Globus pallidus (tissue), 1 donor: ENCODE results near the gene BCL6.
"Not testable (repeated sequence)": the region's sequence is repeated elsewhere in the genome, so short reads cannot be mapped to it uniquely, and the experiment has no call there.

Experiments
- DNase-seq: peaks from one replicate; pipeline ENCODE4 v3.0.0-alpha.2; 2015; ENCODE audit warnings: low spot score

The BCL6 gene

DNA sequence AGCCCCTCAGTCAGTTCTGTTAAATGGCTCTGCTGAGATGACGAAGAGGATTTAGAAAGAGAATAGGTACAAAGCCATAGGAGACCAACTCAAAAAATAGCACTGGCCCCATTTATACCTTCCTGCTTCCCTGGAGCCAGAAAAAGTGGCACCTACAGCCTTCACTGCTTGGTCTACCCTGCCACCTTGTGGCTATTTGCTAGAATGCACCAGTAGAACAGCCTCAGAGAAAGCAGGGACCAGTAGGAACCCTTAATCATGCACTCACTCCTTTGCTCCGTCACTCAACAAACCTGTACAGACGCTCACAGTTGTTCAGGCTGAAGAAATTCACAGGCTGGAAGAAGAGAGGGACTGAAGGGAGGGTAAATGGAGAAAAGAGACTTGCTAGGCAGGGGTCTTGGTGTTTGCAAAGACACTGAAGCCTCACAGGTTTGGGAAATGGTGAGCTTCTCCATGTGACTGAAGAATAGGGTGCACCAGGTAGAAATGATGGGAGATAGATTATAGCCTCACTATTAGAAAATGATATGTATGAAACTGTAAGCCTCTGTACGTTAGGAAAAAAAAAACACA lies 30.8 kb downstream of the BCL6 start:
- DNase-seq = peak; percentile 60

DNA sequence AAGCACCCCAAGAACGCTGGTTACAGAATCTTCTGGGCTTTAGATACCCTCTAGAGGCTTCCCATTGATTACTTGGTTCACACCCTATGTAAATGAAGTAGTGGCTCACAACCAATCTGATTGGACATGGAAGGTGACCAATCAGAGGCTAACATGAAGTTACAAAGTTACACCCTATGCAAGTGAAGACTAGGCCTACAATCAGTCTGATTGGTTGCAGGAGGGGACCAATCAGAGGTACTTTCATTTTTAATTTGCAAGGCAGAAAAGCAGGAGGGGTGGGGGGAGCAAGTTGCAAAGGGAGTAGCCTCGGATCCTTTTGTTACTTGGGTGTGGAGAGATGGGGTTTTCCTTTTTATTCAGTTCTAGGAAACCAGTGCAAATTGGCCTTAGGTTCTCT lies 31.8 kb downstream of the BCL6 start:
- DNase-seq = no peak

DNA sequence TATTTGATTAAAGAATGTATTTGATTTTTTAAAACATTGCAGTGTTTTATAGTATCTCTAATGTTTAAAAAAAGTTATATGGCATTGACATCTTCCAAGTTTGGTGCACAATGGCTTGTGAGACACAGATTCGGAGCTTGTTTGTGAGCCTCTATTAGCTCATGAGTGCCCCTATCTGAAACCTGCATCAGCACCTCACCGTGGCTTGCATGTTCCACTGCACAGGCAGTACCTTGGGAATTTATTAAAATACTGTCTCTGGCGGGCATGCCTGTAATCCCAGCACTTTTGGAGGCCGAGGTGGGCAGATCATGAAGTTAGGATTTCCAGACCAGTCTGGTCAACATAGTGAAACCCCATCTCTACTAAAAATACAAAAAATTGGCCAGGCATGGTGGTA lies 36.1 kb downstream of the BCL6 start:
- DNase-seq = no peak

DNA sequence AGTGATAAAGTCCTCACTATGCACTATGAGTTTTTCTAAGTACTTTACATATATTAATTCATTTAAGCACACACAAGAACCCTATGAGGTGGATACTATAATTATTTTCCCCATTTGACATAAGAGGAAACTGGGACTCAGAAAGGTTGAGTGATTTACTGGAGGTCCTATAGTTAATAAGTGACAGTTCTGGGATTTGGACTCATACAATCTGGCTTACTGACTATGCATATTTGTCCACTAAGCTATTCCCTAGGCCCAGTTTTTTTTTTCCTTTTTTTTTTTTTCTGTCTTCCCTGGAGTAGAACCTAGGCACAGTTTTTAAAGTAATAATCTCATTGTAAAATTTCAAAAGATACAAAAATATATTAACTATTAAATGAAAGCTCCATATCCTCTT lies 36.6 kb downstream of the BCL6 start:
- no peak for DNase-seq

DNA sequence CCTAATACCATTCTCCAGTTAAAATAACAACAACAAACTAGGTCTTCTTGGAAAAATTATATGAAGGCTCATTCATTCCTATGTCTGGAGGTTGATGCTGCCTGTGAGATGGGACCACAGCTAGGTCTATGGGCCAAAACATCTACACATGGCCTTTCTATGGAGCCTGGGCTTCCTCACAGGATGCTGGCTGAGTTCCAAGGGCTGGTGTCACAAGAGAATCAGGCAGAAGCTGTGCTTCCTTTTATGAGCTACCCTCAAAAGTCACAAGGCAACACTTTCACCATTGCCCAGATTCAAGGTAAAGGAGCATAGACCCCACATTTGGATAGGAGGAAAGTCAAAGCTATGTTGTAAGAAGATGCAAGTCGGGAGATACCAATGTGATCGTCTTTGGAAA lies 38.3 kb downstream of the BCL6 start:
- DNase-seq = no peak

DNA sequence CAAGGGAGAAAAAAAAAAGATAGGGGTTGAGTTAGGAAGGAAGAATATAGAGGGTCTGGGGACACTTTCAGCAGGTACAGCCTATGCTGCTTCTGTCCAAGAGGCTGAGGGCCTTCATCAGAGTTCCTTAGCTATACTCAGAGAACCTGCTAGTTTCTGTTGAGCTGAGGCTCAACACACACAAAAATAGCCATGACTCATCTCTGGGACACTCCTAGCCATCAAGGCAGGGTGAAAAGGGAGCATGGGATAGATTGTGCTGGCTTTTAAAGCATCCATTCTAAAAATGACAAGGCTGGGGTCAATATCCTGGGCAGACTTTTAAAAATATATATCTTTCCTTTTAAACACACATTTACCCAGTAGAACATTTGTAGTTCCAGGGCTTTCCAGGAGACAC lies 40.1 kb downstream of the BCL6 start:
- DNase-seq = no peak

DNA sequence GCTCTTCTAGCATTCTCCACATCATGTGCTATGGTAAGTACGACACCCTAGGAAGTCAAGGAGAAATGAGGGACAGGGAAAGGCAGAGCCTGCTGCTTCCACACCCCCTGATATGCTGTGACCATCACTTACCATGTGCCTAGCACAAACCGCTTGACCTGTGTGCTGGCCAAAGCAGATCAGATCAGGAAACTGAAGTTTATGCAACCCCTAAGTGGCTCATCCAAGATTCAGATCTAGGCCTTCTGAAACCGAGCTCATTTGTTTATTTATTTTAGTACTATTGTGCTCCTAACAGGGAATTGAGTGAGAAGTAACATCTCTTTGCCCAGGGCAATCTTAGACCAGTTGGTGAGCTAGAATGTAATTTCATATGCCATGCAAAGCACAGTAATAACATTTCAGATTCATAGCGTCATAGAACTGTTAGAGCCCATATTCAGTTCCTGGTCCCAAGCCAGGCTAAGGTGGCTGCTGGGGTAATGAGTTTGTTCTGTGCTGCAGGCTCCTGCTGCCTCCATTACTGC lies 42.7 kb downstream of the BCL6 start, which contains the start of gene RTP2:
TSS of gene RTP2 (minus strand) at position 51 of the 527 bp plus-strand sequence. CDS start 429 bp downstream, outside the sequence.
- no peak for DNase-seq

DNA sequence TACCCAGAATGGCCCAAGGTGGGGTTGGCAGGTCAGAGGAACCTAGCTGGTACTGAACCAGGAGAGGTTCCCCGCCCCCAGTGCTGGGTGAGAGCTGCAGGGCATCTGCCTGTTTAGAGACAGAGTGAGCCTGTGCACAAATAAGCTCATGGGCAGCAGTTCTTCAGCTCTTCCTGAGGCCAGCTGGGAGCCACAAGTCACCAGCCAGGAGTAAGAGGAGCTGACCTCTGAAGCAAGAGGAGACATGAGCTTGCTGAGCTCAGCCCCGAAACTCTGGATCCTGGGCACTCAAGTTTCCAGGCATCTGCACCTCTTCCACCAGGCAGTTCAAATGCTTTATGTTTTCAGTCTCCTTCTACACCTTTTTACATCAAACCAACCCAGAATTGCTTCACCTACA lies 45.0 kb downstream of the BCL6 start:
- DNase-seq = no peak

DNA sequence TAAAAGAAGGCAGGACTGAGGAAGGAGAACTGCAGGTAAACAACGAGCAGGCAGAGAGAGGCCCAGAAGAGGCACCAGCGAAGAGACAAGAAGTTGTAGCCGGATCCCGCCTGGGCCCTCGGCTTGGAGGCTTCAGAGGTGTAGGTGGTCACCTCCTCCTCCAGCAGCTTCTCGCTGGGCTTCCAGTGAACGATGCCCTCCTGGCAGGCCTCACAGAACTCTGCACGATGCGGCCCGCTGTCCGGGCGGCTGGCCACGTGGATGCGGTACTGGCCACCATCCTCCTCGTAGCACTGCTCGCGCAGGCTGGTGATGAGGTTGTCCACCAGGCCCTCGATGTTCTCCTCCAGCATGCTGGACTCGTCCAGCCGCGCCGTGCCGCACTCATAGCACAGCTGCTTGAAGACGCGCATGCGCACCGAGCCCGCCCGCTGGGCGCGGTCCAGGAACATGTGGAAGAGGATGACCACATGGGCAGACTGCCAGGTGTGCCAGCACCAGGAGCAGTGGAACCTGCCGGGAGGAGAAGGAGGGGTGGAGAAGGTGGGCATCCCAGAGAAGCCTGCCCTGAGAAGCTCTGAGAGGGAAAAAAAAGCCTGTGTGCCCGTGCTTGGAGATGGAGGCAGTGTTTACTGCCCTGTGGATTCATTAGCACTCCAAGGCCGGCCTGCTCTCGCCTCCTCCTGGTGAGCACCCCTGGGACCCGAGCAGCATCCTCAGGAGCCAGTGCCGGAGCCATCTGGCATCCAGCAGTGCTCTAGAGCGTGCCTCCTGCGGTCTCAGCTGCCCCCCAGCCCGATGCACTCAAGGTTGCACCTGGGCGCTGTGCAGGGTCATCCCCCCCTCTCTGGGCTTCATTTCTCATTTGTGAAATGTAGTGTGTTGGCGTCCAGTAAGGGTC lies 46.5 kb downstream of the BCL6 start:
- no peak for DNase-seq

DNA sequence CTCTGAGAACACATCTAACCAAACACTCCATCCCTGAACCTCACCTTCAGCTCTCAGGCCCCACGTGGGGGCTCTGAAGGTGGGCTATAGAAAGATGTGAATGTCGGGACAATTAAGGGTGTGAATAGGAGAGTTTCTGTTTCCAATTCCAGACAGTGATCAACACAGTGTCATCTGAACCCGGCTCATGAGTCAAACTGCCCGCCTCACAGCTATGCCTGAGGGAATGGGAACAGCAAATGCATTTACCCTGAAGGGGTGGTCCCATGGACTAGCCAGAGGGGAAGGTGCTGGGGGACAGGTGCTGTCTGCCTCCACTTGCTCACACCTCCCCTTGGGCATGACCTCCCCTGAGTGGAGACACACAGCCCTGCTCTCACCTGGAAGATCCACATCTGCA lies 49.2 kb downstream of the BCL6 start:
- DNase-seq = no peak

DNA sequence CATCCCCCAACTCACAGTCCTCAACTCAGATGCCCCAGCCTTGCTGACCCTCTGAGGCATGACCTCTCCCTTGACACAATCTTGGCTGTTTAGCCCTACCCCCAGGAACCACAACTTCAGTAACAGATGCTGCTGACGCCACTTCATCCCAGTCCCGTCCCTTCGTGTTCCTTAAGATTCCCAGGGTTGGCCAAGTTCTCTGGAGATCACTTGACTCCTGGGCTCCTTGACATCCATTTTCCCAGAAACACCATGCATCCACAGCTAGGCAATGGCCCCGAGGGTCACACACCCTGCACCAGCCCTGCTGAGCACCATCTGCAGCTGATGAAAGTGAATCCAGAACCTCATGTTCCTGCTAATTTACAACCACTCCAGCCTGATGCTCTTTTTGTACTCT lies 49.8 kb downstream of the BCL6 start:
- no peak for DNase-seq

DNA sequence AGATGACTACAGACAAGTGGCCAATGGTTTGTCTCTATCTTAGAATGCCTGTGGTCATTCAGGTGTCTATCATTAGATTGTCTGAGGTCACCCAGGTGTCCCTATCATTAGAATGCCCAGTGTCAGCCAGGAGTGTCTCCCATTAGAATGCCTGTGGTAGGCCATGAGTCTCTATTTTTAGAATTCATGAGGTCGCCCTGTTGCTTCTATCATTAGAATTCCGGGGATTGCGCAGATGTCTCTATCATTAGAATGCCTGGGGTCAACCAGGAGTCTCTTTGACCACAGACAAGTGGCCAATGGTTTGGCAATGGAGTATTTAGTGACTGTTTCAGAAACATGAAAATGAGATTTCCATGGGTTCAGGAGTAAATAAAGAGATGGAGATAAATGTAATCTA lies 50.5 kb downstream of the BCL6 start:
- no peak for DNase-seq

DNA sequence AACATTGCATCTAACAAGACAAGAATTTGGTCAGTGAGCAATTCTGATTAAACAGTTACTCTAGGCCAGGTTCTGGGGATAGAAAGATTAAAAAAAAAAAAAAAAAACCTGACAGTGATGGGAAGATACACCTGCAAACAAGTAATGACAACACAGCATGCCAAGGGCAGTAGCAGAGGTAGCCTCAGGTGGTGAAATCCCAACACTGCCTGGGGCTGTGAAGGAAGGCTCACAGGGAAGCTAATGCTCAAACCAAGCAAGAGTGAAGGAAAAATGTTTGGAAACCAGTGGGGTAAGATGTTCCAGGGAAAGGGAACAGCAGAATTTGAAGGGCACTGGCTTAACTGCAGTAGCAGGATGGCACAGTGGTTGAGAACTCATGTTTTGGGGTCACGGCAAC lies 51.8 kb downstream of the BCL6 start:
- DNase-seq = no peak

DNA sequence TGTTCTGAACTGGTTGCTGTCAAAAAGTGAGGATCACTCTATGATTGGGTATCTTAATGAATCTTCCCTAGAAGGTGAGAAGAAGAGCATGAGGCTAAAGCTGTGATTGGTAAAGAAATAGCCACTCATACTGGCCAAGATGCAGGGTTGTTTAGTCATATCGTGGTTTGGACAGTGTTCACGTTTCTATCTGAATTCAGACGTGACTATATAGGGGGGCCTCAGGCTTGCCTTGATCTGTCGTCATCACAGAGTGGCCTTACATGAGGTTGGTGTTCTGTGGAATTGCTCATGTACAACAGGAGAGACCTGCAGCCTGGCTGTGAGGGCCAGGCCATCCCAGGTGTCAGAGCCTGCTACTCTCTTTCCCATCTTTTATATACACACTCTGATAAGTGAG lies 55.3 kb downstream of the BCL6 start:
- no peak for DNase-seq

DNA sequence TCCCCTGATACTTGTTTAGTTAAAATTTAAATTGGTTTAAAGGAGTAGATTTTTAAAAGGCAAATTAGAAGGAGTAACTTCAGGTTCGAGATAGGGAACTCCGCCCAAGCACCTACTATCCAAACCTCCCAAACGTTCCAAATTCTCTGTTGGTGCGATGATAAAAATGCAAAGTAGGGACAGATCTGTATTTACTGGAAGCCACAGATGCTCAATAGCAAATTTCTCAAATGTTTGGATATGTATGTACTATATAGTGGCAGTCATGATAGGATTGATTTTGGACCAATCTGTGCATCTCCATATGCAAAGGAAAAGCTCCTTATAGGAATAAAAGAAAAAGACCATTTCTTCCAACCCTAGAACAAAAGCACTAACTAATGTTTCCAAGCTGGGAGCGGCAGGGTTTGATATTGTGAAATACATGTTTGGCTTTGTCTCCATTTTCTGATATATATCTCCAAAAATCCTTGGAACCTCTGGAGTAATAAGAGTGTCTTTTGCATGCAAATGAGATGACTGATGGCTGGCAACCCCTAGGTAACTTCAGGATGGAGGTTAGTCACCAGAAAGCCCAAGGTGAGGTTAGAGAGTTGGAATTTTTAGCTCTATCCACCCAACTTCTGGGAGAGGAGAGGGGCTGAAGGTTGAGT lies 58.5 kb downstream of the BCL6 start:
- no peak for DNase-seq

DNA sequence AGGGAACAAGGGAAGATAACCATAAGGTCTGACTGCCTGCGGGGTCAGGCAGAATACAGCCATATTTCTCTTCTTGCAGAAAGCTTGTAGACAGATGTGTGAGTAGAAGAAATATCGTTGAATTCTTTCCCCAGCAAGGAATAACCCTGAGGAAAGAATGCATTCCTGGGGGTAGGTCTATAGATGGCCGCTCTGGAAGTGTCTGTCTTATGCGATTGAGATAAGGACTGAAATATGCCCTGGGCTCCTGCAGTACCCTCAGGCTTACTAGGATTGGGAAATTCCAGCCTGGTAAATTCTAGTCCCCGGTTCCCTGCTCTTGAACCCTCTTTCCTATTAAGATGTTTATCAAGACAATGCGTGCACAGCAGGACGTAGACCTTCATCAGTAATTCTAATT lies 59.3 kb downstream of the BCL6 start:
- DNase-seq = no peak

DNA sequence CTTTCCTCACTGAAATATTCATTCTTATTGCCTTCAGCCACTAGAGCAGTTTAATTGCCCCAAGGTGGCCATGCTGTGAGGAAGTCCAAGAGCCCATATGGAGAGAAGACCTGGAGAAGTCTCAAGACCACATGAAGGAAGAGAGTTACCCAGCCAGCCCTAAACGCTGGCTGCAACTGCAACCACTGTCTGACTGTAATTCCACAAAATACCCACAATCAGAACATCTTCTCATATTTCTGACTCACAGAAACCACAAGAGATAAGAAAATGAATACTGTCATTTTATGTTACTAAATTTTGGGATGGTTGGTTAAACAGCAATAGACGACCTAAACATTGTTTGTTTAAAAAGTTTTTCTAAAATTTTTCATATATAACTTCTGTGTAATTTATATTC lies 60.4 kb downstream of the BCL6 start:
- DNase-seq = no peak

DNA sequence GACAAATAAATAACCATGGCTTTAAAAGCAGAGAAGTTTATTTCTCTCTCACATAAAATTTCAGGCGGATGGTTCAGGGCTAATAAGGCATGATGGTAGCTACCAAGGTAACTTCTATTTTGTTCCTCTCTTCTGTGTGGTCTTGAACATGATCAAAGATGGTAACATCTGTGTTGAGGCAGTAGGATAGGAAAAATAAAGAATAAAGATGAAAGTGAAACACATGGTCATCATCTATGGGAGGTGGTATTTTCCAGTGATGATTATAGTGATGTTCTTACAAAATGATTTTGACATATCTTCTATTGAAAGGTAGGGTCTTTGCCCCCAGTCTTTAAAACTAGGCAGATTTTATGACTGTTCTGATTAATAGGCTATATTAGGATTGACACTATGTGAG lies 60.8 kb downstream of the BCL6 start:
- DNase-seq = no peak

DNA sequence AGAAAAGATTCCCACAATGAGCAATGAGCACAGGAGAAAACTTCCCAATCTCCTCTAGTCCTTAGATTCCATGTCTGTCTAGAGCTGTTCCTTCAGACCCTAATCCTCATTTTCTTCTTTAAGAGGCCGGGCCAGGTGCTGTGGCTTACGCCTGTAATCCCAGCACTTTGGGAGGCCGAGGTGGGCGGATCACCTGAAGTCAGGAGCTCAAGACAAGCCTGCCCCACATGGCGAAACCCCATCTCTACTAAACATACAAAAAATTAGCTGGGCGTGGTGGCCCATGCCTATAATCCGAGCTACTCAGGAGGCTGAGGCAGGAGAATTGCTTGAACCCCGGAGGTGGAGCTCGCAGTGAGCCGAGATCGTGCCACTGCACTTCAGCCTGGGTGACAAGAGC lies 63.5 kb downstream of the BCL6 start:
- not testable (repeated sequence) for DNase-seq

DNA sequence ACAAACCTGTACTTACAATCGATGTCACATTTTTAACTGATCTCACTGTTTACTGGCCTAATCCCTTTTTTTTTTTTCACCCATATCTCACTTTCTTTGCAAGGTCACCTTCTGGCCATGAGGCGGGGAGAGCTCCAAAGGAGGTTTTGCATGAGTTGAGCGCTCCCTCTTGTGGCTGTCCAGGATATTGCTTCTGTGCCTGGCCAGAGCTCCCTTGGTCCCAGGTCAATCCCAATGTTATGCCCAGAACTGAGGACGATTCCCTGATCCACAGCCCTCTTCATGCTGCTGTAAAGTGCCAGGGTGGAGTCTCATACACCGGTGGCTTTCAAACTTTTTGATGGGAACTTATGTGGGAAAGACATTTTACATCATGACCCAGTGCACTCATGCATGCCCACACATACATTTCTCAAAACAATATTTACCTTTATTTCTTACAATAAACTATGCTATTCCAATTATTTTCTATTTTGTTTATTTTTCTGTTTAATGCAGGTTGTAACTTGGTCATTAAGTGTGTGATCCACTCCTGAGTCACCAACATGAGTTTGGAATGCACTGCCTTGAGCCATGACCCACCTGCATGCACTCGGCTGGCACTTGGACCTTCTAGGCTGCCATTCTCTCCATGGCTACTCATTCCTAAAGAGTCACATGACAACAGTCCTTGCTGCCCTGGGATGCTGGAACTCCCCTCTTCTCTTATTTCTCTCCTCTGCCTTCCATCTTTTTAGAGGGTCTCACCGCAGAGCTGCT lies 65.5 kb downstream of the BCL6 start:
- DNase-seq = peak; percentile 60

DNA sequence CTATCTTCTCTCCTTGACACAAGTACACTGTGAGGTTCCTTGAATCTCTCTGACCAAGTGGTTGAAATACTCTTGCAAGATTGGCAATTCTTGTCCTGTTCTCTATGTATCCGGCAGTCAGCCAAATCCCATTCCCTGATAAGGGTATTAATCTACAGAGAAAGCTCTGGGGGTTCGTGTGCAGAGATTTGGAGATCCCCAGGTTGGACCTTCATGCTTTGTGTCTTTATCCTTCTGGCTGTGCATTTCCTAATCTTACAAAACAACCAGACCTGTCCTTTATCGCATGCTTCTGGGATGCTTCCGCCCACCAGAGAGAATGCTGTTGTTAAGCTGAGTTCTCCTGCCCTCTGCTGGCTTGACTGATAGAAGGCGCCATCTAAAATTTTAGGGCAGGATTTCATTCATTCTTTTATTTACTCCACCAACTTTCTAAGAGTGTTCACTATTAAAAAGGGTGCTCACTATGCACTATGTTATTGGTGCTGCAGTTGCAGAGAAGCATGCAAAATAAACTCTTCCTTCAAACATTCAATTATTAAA lies 66.5 kb downstream of the BCL6 start:
- peak; percentile 35 for DNase-seq

DNA sequence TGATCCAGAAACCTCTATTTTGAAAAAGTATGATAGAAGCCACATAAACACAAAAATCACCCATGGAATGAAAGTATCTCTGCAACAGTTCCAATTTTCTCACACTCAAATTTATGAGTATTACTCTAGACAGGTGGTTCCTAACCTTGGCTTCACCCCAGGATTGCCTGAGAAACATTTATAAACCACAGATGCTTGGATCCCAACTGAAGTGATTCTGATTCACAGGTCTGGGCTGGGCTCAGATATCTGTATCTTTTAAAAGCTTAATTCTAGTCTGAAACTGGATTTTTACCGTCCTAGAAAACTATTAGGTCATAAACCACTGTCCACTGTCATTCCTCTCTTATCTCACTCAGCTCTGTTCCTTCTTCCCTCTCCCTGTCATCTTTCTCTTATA lies 67.7 kb downstream of the BCL6 start:
- DNase-seq = no peak
